H1 (cell line): ENCODE results near the gene EPHB3. TPM values are rescaled to one million over a fixed set of nuclear protein-coding genes. Genes with fewer than 3 reads are reported as not detected.

Source experiments
- CTCF ChIA-PET: fragments of 300-600 bp; sonication (Branson Sonifier 250); formaldehyde crosslinking; loops from one replicate; lab custom pipeline; 2021; ENCODE audit not compliant: partially characterized antibody; lab: Charles Lee
- POLR2A ChIA-PET: fragments of 300-600 bp; sonication (Branson Sonifier 250); formaldehyde crosslinking; loops from one replicate; lab custom pipeline; 2021; ENCODE audit warnings: inconsistent platforms; ENCODE audit not compliant: partially characterized antibody; lab: Charles Lee
- DNase-seq, 2 experiments: peaks; one replicate each; pipeline versions ENCODE4 v3.0.0 to v3.0.0-alpha.2; 2010 to 2022; ENCODE audit warnings: low spot score in 2 of 2, low read depth in 1 of 2, mixed read lengths in 1 of 2
- FAIRE-seq: peaks from 2 replicates; lab custom pipeline; 2011; peaks lifted over from hg19 to GRCh38; lab: Jason Lieb, UNC
- H2AFZ ChIP-seq: 2 replicates; pipeline ENCODE4 v1.8.1; 2012; ENCODE audit warnings: low read length, inconsistent platforms
- H2AK5ac ChIP-seq: 2 replicates; pipeline ENCODE4 v1.6.1; 2013; ENCODE audit warnings: low read depth, low read length
- H2BK120ac ChIP-seq: replicated peaks from 2 replicates; pipeline ENCODE3; 2013; ENCODE audit warnings: low read depth, low read length, inconsistent platforms
- H2BK12ac ChIP-seq: 2 replicates; pipeline ENCODE4 v1.6.1; 2013; ENCODE audit warnings: low read depth, low read length
- H2BK15ac ChIP-seq: 2 replicates; pipeline ENCODE4 v1.6.1; 2013; ENCODE audit warnings: low read length
- H2BK20ac ChIP-seq: 2 replicates; pipeline ENCODE4 v1.6.1; 2013; ENCODE audit warnings: low read length
- H2BK5ac ChIP-seq: 2 replicates; pipeline ENCODE4 v1.6.1; 2013; ENCODE audit warnings: low read depth, low read length
- H3K14ac ChIP-seq: 2 replicates; pipeline ENCODE4 v1.6.1; 2013; ENCODE audit warnings: inconsistent platforms; ENCODE audit not compliant: insufficient read length
- H3K18ac ChIP-seq: 2 replicates; pipeline ENCODE4 v1.6.1; 2013; ENCODE audit warnings: low read length; ENCODE audit errors: extremely low read depth
- H3K23ac ChIP-seq: 2 replicates; pipeline ENCODE4 v1.6.1; 2013; ENCODE audit warnings: inconsistent platforms; ENCODE audit not compliant: insufficient read length
- H3K23me2 ChIP-seq: 2 replicates; pipeline ENCODE4 v1.6.1; 2013; ENCODE audit warnings: low read depth, low read length
- H3K27ac ChIP-seq: 2 replicates; pipeline ENCODE4 v1.6.1; 2011; ENCODE audit warnings: low read depth, low read length, inconsistent platforms
- H3K27me3 ChIP-seq, 4 experiments: replicated peaks in 1 of 4; 1 replicate in 1 of 4; 2 replicates in 3 of 4; pipeline versions ENCODE4 v1.6.1 to v1.8.1; 2011 to 2013; ENCODE audit warnings: low read length in 3 of 4, mild to moderate bottlenecking in 3 of 4, inconsistent platforms in 2 of 4, mixed read lengths in 2 of 4, moderate library complexity in 1 of 4; ENCODE audit not compliant: control insufficient read depth in 3 of 4, insufficient read depth in 3 of 4; ENCODE audit errors: extremely low read depth in 1 of 4
- H3K36me3 ChIP-seq, 4 experiments: 2 replicates each; pipeline versions ENCODE4 v1.6.1 to v1.8.1; 2011 to 2013; ENCODE audit warnings: mild to moderate bottlenecking in 4 of 4, low read length in 3 of 4, moderate library complexity in 2 of 4, control low read depth in 1 of 4, inconsistent platforms in 1 of 4; ENCODE audit not compliant: insufficient read depth in 4 of 4, control insufficient read depth in 2 of 4
- H3K4ac ChIP-seq: replicated peaks from 2 replicates; pipeline ENCODE3; 2013; ENCODE audit warnings: low read length, low read depth, mixed read lengths, inconsistent platforms; ENCODE audit not compliant: insufficient read length
- H3K4me1 ChIP-seq, 4 experiments: replicated peaks in 1 of 4; 1 replicate in 1 of 4; 2 replicates in 3 of 4; pipeline versions ENCODE4 v1.6.1 to v1.8.1; 2011 to 2013; ENCODE audit warnings: low read length in 3 of 4, inconsistent platforms in 2 of 4, mixed read lengths in 1 of 4; ENCODE audit not compliant: insufficient read depth in 4 of 4, control insufficient read depth in 3 of 4
- H3K4me2 ChIP-seq, 2 experiments: 2 replicates each; pipeline versions ENCODE4 v1.6.1 to v1.8.1; 2011 to 2013; ENCODE audit warnings: low read depth in 2 of 2, low read length in 2 of 2, control low read depth in 1 of 2, inconsistent platforms in 1 of 2, mild to moderate bottlenecking in 1 of 2; ENCODE audit not compliant: insufficient read depth in 1 of 2
- H3K4me3 ChIP-seq, 4 experiments: fragments of 200-600, 300-600 bp in 1 of 4; sonication (generic), shearing (Covaris generic), sonication (Bioruptor Twin) in 1 of 4; 2 replicates each; pipeline versions ENCODE4 v1.5.1 to v1.8.1; 2011 to 2016; ENCODE audit warnings: low read length in 4 of 4, low read depth in 3 of 4, control low read depth in 2 of 4, inconsistent platforms in 2 of 4, mild to moderate bottlenecking in 2 of 4, mixed read lengths in 1 of 4, moderate library complexity in 1 of 4; ENCODE audit not compliant: insufficient read depth in 2 of 4; ENCODE audit errors: extremely low read depth in 1 of 4
- H3K56ac ChIP-seq: replicated peaks from 2 replicates; pipeline ENCODE3; 2013; ENCODE audit warnings: low read depth, mild to moderate bottlenecking, mixed read lengths, low read length, inconsistent platforms; ENCODE audit not compliant: insufficient read length
- H3K79me1 ChIP-seq: 2 replicates; pipeline ENCODE4 v1.6.1; 2013; ENCODE audit warnings: low read depth, low read length, control low read depth
- H3K79me2 ChIP-seq, 2 experiments: 2 replicates each; pipeline versions ENCODE4 v1.6.1 to v1.8.1; 2012 to 2013; ENCODE audit warnings: low read length in 2 of 2, mild to moderate bottlenecking in 2 of 2, inconsistent platforms in 1 of 2; ENCODE audit not compliant: insufficient read depth in 2 of 2, control insufficient read depth in 1 of 2
- H3K9ac ChIP-seq, 4 experiments: replicated peaks in 1 of 4; 1 replicate in 1 of 4; 2 replicates in 3 of 4; pipeline versions ENCODE4 v1.6.1 to v1.8.1; 2011 to 2013; ENCODE audit warnings: low read depth in 3 of 4, low read length in 3 of 4, control low read depth in 2 of 4, mild to moderate bottlenecking in 2 of 4, moderate library complexity in 2 of 4, inconsistent platforms in 1 of 4; ENCODE audit errors: extremely low read depth in 1 of 4
- H3K9me3 ChIP-seq, 2 experiments: 2 replicates each; pipeline versions ENCODE4 v1.6.1 to v1.8.1; 2012 to 2013; ENCODE audit warnings: mild to moderate bottlenecking in 2 of 2, moderate library complexity in 2 of 2, control low read depth in 1 of 2, inconsistent platforms in 1 of 2, low read depth in 1 of 2, low read length in 1 of 2, mixed read lengths in 1 of 2; ENCODE audit not compliant: insufficient read depth in 2 of 2
- H4K20me1 ChIP-seq, 2 experiments: replicated peaks in 1 of 2; 2 replicates each; pipeline versions ENCODE3 to v1.8.1; 2011 to 2013; ENCODE audit warnings: inconsistent platforms in 2 of 2, low read length in 2 of 2, mild to moderate bottlenecking in 1 of 2; ENCODE audit not compliant: insufficient read depth in 2 of 2, control insufficient read depth in 1 of 2
- H4K5ac ChIP-seq: 2 replicates; pipeline ENCODE4 v1.6.1; 2013; ENCODE audit warnings: low read length, low read depth, mixed read lengths, inconsistent platforms; ENCODE audit not compliant: insufficient read length
- H4K8ac ChIP-seq: 2 replicates; pipeline ENCODE4 v1.8.0; 2013; ENCODE audit warnings: mild to moderate bottlenecking, moderate library complexity, low read length, inconsistent platforms; ENCODE audit not compliant: insufficient read depth; ENCODE audit errors: extremely low read depth
- H4K91ac ChIP-seq: replicated peaks from 2 replicates; pipeline ENCODE3; 2013; ENCODE audit warnings: low read length, mixed read lengths, inconsistent platforms; ENCODE audit not compliant: insufficient read length
- POLR2A ChIP-seq, 2 experiments: IDR thresholded peaks; 1 replicate in 1 of 2; 2 replicates in 1 of 2; pipeline ENCODE4 v1.6.1; 2011; ENCODE audit warnings: low read depth in 2 of 2, low read length in 2 of 2, mild to moderate bottlenecking in 2 of 2; ENCODE audit errors: control extremely low read depth in 1 of 2
- POU5F1 ChIP-seq: IDR thresholded peaks from 2 replicates; pipeline ENCODE4 v1.6.1; 2011; ENCODE audit warnings: low read depth, mild to moderate bottlenecking, low read length, moderate library complexity
- RAD21 ChIP-seq, 2 experiments: IDR thresholded peaks in 1 of 2; conservative IDR thresholded peaks in 1 of 2; 2 replicates each; pipeline ENCODE4 v1.6.1; 2011; ENCODE audit warnings: low read depth in 2 of 2, low read length in 2 of 2, improper control_type of control experiment in 1 of 2, inconsistent platforms in 1 of 2, mild to moderate bottlenecking in 1 of 2, moderate library complexity in 1 of 2
- WGBS, 2 experiments: shearing (Covaris generic) in 1 of 2; methylation state at CpG; one replicate each; pipeline versions ENCODE4 v1.1.6 to v1.1.7; 2013 to 2015; ENCODE audit warnings: low lambda C conversion rate in 2 of 2, mixed read lengths in 2 of 2, inconsistent platforms in 1 of 2, low coverage in 1 of 2, missing lambda C conversion rate in 1 of 2; ENCODE audit not compliant: insufficient replicate concordance in 2 of 2, insufficient coverage in 1 of 2, insufficient read length in 1 of 2; ENCODE audit errors: extremely low coverage in 1 of 2, missing lambda C conversion rate in 1 of 2; 5-methylcytosine and 5-hydroxymethylcytosine counted together
- polyA plus RNA-seq, 7 experiments: library from polyadenylated mRNA; depleted of rRNA in 3 of 7; stranded (reverse) in 5 of 7; unstranded in 2 of 7; fragments of >200 nt in 5 of 7; fragments of 200-250 nt in 2 of 7; gene quantifications; 1 replicate in 5 of 7; 2 replicates in 1 of 7; 4 replicates in 1 of 7; pipeline versions ENCODE4 v1.2.1 to v1.2.3, GENCODE V29; 2011 to 2013; ENCODE audit warnings: missing spikeins in 2 of 7, mixed read lengths in 2 of 7
- total RNA-seq: library from RNA; stranded (reverse); fragmentation: NEBNext Ultra II Directional; extraction: Animal tissue kit (Norgen Biotek cat#: 25700); gene quantifications from 2 replicates; pipeline ENCODE4 v1.2.1, GENCODE V29; 2021
- TF ChIP-seq, protein P1 (sequence below): IDR thresholded peaks from 2 replicates; pipeline ENCODE4 v1.6.1; 2011; ENCODE audit warnings: low read length, improper control_type of control experiment
- TF ChIP-seq, protein P2 (sequence below): IDR thresholded peaks from 2 replicates; pipeline ENCODE4 v1.6.1; 2012; ENCODE audit warnings: low read length, inconsistent platforms
- TF ChIP-seq, protein P3 (sequence below), 3 experiments: IDR thresholded peaks; 1 replicate in 2 of 3; 2 replicates in 1 of 3; pipeline versions ENCODE4 v1.5.1 to v1.6.1; 2011; ENCODE audit warnings: low read length in 3 of 3, mild to moderate bottlenecking in 3 of 3, inconsistent platforms in 2 of 3, low read depth in 1 of 3, moderate library complexity in 1 of 3; ENCODE audit not compliant: insufficient read depth in 1 of 3; ENCODE audit errors: control extremely low read depth in 1 of 3

EPHB3 gene
- total and polyA plus RNA-seq, 2 of the 8 experiments (the other 6 are each of a cell fraction or from before 2014, with no cell fraction given): 0.41 to 0.91 TPM

DNA sequence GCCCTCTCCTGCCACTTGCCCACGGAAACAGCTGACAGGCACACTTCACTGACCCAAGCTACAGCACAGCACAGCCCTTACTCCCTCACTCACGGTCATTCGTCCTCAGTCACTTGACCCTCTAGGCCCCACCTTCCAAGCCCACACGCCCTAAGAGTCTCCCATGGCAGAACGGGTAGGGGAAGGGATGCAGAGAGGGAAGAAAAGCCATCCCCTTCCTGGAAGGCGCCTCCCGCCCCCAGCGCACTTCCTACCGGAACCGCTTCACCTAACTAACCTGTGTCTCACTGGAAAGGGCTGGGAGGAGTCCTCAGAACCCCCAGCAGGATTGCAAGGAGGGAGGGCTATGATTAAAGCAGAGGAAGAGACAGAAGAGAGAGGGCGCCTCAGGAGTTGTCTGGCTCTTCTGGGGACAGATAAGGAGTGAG is 22.9 kb downstream of the EPHB3 start:
- POLR2A ChIA-PET: interaction anchor here (1.0 to 6.5 kb wide), 5 partner anchors 10 to 30 kb away, joined by 3 to 46 read pairs (median 3); partner anchors contain the start of gene EPHB3
- H2BK5ac ChIP-seq: no peak overlapping the region
- DNase-seq (no peak), FAIRE-seq (peak; percentile 28)
- no peak overlapping the region for H4K5ac ChIP-seq
- no peak overlapping the region for H3K23ac ChIP-seq
- H3K27ac ChIP-seq: no peak overlapping the region
- no peaks in the 10 kb centered on the region for H3K36me3 ChIP-seq
- H3K9ac ChIP-seq: no peak overlapping the region
- H3K9me3 ChIP-seq: no peaks in the 10 kb centered on the region
- peak overlapping the region; percentile 51 to 71 (median 58); a peak in 7 of 8 replicates for H3K4me3 ChIP-seq
- peak overlapping the region; percentile 48; the same call in 1 of the 2 replicates for H2AFZ ChIP-seq
- H3K4me2 ChIP-seq: peak overlapping the region; percentile 98 to 99
- H2BK20ac ChIP-seq: no peak overlapping the region
- H4K91ac ChIP-seq: peak overlapping the region; percentile 26
- no peak overlapping the region for H2BK120ac ChIP-seq
- H3K18ac ChIP-seq: peak overlapping the region; percentile 43
- 2% methylated on average over 9 of the region's 11 CpGs; no CpG with 5 or more reads in 1 of the 2 experiments for WGBS, 2 experiments
- H3K4ac ChIP-seq: peak overlapping the region; percentile 33
- no peaks in the 10 kb centered on the region for H4K20me1 ChIP-seq
- no peak overlapping the region for H3K56ac ChIP-seq
- no peaks in the 10 kb centered on the region for H3K79me2 ChIP-seq
- H4K8ac ChIP-seq: no peak overlapping the region
- peaks cover 8 to 63% (median 50%) of the 10 kb centered on the region in 4 experiments for H3K27me3 ChIP-seq
- no peak overlapping the region for H3K14ac ChIP-seq
- H3K4me1 ChIP-seq: peaks cover 0 to 28% (median 19%) of the 10 kb centered on the region in 4 experiments; a peak in 6 of 7 replicates
- CTCF ChIA-PET: interaction anchor here (0.8 to 5.9 kb wide), 18 partner anchors 8 to 224 kb away, joined by 3 to 51 read pairs (median 4); no protein-coding TSS in a partner anchor
- no peaks in the 10 kb centered on the region; the same call in 1 of the 2 replicates for H3K79me1 ChIP-seq
- no peak overlapping the region for H2BK15ac ChIP-seq
- no peak overlapping the region; the same call in 1 of the 2 replicates for H2BK12ac ChIP-seq
- peaks cover 17% of the 10 kb centered on the region for H3K23me2 ChIP-seq
- no peak overlapping the region for H2AK5ac ChIP-seq
- TF ChIP-seq, protein P1, sequence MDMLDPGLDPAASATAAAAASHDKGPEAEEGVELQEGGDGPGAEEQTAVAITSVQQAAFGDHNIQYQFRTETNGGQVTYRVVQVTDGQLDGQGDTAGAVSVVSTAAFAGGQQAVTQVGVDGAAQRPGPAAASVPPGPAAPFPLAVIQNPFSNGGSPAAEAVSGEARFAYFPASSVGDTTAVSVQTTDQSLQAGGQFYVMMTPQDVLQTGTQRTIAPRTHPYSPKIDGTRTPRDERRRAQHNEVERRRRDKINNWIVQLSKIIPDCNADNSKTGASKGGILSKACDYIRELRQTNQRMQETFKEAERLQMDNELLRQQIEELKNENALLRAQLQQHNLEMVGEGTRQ: no peak
- TF ChIP-seq POLR2A (IDR thresholded peaks at IDR 0.05; ENCODE audit: control extremely low read depth in 1 of 2, low read depth in 2 of 2, low read length in 2 of 2) (no peak), RAD21 (IDR thresholded peaks at IDR 0.05 in 1 of 2, conservative IDR thresholded peaks at IDR 0.05 in 1 of 2; ENCODE audit: low read depth in 2 of 2, low read length in 2 of 2) (peak; percentile 25 to 39; a peak in 3 of 4 replicates), POU5F1 (no peak)
- TF ChIP-seq, protein P2, sequence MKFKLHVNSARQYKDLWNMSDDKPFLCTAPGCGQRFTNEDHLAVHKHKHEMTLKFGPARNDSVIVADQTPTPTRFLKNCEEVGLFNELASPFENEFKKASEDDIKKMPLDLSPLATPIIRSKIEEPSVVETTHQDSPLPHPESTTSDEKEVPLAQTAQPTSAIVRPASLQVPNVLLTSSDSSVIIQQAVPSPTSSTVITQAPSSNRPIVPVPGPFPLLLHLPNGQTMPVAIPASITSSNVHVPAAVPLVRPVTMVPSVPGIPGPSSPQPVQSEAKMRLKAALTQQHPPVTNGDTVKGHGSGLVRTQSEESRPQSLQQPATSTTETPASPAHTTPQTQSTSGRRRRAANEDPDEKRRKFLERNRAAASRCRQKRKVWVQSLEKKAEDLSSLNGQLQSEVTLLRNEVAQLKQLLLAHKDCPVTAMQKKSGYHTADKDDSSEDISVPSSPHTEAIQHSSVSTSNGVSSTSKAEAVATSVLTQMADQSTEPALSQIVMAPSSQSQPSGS: no peak
- TF ChIP-seq, protein P3, sequence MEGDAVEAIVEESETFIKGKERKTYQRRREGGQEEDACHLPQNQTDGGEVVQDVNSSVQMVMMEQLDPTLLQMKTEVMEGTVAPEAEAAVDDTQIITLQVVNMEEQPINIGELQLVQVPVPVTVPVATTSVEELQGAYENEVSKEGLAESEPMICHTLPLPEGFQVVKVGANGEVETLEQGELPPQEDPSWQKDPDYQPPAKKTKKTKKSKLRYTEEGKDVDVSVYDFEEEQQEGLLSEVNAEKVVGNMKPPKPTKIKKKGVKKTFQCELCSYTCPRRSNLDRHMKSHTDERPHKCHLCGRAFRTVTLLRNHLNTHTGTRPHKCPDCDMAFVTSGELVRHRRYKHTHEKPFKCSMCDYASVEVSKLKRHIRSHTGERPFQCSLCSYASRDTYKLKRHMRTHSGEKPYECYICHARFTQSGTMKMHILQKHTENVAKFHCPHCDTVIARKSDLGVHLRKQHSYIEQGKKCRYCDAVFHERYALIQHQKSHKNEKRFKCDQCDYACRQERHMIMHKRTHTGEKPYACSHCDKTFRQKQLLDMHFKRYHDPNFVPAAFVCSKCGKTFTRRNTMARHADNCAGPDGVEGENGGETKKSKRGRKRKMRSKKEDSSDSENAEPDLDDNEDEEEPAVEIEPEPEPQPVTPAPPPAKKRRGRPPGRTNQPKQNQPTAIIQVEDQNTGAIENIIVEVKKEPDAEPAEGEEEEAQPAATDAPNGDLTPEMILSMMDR (IDR thresholded peaks at IDR 0.05; ENCODE audit: control extremely low read depth in 1 of 3, insufficient read depth in 1 of 3, low read depth in 1 of 3, low read length in 3 of 3): peak in 2 of 3 experiments; percentile 17 to 27; a peak in 1 of 4 replicates
